Measurements from ENCODE around the gene DHX34.
"Not testable (repeated sequence)": the region's sequence is repeated elsewhere in the genome, so short reads cannot be mapped to it uniquely, and the experiment has no call there.

Gene DHX34

DNA sequence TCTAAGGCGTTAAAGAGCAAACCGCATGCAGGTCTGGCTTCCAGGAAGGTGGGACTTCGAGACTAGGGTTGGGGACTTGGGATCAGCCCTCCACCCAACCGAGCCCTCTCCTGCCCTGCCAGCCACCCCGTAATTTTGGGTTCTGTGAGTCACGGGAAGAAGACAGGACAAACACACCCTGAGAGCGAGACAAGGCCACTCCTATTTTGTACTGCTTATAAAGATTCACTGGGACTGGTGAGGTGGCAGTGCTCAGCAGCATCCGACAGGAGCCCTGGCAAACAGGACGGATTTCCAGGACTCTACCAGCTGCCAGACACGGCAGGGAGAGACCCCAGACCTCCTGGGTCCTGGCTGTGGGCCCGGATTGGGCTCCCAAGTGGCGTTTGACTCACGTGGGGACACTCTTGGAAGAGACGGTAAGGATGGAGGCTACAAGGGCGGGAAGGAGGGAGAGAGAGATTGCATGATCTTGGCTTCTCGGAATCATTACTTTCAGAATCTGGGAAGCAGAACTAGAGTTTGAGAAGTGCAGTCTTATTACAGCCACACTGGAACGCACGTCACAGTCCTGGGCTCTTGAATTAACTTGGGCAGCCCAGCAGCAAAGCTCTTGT is 17.1 kb upstream of the DHX34 start, which contains the start of gene C5AR2:
Gene C5AR2, plus strand, starts transcription at position 245 of the 617 bp plus-strand sequence. CDS start 8,625 bp downstream, outside the sequence.
- DNase-seq: no peak

DNA sequence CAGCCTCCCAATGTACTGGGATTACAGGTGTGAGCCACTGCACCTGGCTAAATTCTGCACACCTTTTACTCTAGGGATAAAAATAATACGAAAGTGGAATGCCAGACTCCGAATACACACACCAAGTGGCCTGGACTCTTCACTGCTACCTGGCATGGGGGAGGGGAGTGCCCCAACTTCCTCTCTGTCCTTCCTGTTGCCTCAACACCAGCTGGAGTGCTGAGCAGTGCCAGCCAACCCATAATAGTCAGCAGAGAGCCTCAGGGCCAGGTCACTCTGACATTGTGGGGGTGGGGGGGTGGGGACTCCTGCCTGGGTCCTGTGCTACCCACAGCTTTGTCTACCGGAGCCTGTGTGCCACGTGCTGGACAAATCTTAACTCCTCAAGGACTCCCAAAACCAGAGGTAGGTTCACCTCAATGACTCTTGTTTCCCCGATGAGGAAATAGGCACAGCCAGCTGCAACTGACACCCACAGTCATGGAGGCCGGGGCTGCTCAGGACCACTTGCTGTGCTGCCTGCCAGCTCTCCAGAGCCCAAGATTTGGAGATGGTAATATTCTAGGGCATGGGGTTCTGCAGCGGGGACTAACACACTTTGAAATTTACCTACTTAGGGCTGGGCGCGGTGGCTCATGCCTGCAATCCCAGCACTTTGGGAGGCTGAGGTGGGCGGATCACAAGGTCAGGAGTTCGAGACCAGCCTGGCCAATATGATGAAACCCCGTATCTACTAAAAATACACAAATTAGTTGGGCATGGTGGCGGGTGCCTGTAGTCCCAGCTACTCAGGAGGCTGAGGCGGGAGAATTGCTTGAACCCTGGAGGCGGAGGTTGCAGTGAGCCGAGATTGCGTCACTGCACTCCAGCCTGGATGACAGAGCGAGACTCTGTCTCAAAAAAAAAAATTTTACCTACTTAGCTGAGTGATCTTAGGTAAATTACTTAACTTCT is 12.1 kb upstream of the DHX34 start:
- DNase-seq: peak; percentile 19

DNA sequence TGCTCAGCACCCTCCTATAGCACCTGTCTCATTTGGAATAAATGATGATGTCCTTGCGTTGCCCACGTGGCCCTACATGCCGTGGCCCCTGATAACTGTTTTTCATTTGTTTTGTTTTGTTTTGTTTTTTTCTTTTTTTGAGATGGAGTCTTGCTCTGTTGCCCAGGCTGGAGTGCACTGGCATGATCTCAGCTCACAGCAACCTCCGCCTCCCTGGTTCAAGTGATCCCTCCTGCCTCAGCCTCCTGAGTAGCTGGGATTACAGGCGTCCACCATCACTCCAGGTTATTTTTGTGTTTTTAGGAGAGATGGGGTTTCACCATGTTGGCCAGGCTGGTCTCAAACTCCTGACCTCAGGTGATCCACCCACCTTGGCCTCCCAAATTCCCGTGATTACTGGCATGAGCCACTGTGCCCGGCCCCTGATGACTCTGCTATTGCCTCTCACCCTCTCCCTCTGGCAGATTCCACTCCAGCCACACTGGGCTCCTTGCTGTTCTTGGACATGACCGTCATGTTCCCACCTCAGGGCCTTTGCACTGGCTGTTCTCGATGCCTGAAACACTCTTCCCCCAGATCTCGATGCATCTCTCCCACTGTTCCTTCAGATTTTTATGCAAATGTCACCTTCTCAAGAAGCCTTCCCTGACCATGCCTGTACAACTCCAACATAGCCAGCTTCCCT is 9.8 kb upstream of the DHX34 start:
- DNase-seq: no peak

DNA sequence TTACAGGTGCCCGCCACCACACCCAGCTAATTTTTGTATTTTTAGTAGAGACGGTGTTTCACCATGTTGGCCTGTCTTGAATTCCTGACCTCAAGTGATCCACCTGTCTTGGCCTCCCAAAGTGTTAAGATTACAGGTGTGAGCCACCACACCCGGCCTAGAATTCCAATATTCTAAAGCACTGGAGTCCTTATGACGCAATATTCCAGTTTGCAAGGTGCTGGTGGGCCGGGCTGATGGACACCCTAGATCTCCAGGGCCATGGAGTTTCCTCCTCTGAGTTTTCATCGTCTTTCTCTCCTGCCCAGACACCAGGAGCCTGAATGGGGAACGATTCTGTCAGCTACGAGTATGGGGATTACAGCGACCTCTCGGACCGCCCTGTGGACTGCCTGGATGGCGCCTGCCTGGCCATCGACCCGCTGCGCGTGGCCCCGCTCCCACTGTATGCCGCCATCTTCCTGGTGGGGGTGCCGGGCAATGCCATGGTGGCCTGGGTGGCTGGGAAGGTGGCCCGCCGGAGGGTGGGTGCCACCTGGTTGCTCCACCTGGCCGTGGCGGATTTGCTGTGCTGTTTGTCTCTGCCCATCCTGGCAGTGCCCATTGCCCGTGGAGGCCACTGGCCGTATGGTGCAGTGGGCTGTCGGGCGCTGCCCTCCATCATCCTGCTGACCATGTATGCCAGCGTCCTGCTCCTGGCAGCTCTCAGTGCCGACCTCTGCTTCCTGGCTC is 8.5 kb upstream of the DHX34 start:
- no peak for DNase-seq

DNA sequence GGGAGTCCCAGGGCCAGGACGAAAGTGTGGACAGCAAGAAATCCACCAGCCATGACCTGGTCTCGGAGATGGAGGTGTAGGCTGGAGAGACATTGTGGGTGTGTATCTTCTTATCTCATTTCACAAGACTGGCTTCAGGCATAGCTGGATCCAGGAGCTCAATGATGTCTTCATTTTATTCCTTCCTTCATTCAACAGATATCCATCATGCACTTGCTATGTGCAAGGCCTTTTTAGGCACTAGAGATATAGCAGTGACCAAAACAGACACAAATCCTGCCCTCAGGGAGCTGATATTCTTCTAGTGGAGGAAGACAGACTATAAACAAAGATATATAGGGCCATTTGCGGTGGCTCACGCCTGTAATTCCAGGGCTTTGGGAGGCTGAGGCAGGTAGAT is 7.4 kb upstream of the DHX34 start:
- no peak for DNase-seq

DNA sequence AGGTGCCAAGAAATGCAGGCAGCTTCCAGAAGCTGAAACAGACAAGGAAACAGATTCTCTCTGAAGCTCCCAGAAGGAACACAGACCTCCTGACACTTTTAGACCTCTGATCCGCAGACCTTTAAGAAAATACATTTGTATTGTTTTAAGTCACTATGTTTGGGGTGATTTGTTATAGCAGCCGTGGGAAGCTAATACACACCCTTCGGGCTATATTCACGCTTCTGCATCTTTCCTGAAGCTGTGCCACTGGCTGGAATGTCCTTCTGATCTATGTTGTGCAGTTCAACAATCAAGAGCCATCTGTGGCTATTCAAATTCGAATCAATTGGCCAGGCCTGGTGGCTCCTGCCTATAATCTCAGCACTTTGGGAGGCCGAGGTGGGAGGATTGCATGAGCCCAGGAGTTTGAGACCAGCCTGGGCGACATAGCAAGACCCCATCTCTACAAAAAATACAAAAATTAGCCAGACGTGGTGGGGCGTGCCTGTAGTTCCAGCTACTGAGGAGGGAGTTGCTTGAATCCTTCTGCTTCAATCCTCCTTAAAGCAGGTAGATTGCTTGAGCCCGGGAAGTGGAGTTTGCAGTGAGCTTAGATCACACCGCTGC is 5.8 kb upstream of the DHX34 start:
- DNase-seq: no peak

DNA sequence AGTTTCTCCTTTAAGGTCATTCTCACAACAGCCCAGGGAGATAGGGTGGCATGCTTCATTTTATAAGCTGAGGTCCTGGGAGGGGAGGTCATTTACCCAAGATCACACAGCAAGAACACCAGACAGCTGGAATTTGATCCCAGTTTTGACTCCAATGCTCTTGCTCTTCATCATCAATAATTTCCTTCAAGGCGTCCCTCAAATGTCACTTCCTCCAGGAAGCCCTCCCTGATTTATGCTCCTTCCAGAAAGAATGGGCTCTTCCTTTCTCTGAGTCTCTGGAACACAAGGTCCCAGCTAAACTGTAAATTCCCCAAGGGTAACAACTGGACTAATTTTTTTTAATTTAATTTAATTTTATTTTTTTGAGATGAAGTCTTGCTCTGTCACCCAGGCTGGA is 4.7 kb upstream of the DHX34 start:
- DNase-seq: no peak

DNA sequence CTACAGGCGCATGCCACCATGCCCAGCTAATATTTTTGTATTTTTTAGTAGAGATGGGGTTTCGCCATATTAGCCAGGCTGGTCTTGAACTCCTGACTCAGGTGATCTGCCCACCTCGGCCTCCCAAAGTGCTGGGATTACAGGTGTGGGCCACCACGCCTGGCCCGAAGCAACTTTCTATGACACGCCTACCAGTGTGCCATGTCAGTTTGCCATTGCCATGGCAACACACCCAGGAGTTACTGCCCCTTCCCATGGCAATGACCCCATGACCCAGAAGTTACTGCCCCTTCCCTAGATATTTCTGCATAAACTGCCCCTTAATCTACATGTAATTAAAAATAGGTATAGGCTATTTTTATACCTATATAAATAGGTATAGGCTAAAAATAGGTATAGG is 3.1 kb upstream of the DHX34 start:
- not testable (repeated sequence) for DNase-seq

DNA sequence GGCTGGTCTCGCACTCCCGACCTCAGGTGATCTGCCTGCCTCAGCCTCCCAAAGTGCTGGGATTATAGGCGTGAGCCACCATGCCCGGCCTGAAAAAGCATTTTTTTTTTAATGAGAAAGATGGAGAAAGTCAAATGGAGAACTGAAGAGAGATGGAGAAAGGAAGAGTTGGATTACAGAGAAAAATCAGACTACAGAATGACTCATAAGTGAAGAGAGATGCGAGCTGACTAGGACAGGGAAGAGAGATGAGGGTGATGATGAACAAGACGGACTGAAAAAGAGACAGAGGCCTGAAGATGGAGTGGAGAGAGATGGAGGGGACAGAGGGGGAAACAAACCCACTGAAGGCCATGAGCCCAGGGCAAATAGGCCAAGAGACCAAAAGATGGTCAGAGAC is 1.5 kb downstream of the DHX34 start:
- DNase-seq: no peak

DNA sequence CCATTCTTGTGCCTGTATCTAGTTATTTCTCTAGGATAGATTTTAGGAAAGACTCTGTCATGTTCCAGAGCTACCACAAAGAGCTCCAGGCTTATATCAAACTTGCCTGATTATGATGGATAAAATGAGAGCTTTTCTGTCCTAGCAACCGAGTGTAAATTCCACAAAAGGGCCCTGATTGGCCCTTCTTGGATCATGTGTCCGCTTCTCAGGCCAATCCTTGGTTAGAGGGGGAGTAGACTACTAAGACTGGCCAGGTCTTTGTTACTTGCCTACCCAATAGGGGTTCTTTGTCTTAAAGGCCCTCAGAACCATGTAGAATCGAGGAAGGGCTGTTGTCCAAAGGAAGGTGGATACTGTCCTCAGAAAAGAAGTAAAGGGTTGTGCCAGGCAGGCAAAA is 2.4 kb downstream of the DHX34 start:
- DNase-seq: no peak

DNA sequence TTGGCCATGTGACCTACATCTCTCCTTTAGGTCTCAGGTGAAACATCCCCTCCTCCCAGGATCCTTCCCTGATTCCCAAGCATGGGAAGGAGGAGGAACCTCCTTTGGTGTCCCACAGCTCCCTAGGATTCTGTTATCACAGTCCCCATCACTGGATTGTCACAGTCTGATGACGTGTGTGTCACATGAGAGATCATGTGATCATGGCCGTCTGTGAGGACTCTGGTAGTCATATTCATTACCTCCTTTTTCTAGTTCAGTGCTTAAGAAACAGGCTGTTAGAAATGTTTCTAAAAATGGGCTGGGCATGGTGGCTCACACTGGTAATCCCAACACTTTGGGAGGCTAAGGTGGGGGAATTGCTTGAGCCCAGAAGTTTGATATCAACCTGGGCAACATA is 3.0 kb downstream of the DHX34 start:
- no peak for DNase-seq

DNA sequence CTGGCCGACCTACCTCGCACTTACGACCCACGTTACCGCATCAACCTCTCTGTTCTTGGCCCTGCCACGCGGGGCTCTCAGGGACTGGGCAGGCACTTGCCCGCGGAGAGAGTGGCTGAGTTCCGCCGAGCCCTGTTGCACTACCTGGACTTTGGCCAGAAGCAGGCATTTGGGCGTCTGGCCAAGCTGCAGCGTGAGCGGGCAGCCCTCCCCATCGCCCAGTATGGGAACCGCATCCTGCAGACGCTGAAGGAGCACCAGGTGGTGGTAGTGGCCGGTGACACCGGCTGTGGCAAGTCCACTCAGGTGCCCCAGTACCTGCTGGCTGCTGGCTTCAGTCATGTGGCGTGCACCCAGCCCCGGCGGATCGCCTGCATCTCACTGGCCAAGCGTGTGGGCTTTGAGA is 4.2 kb downstream of the DHX34 start:
- no peak for DNase-seq

DNA sequence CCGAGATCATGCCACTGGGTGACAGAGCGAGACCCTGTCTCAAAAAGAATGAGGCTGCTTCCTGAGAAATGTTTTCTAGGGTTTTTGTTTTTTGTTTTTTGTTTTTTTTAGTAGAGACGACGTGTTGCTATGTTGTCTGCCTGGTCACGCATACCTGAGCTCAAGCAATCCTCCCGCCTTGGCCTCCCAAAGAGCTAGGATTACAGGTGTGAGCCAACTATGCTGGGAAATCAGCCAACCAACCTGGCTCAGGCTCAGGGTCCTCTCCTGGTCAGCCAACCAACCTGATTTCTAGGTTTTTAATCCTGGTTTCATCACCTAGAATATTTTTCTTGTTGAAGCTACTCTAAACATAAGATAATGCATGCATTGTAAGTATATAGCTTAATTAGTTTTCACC is 7.8 kb downstream of the DHX34 start:
- no peak for DNase-seq

DNA sequence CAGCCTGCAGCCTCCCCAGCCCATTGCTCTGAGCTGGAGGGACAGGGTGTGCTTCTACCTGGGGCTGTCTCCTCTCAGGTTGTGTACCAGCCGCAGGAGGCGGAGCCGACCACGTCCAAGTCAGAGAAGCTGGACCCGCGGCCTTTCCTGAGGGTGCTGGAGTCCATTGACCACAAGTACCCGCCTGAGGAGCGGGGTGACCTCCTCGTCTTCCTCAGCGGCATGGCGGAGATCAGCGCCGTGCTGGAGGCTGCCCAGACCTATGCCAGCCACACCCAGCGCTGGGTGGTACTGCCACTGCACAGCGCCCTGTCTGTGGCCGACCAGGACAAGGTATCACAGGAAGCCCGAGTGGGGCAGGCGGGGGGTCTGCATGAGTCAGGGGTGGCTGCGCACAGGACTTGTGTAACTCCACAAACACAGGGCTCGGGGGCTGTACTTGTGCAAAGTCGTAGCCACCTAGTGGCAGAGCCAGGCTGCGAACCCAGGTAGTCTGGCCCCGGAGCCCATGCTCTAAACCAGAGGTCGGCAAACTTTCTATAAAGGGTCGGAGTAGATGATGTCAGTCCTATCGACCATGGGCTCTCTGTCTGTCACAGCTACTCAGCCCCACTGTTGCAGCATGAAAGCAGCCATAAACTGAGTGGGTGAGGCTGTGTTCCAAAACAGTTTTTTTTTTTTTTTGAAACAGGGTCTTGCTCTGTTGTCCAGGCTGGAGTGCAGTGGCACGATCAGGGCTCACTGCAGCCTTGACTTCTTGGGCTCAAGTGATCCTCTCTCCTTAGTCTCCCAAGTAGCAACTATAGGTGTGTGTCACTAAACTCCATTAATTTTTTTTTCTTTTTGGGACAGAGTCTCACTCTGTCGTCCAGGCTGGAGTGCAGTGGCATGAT is 8.9 kb downstream of the DHX34 start:
- no peak for DNase-seq

DNA sequence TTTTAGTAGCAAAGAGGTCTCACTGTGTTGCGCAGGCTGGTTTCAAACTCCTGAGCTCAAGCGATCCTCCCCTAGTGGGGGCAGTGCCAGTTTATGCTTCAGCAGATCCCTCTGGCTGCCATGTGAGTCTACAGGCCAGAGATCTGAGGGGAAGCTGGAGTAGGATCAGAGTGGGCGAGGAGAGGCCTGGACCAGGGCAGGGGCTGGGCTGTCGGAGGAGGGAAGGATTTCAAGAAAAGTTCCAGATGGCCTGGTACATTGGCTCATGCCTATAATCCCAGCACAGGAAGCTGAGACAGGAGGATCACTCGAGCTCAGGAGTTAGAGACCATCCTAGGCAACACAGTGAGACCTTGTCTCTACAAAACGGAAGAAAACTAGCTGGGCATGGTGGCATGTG is 9.8 kb downstream of the DHX34 start:
- no peak for DNase-seq

DNA sequence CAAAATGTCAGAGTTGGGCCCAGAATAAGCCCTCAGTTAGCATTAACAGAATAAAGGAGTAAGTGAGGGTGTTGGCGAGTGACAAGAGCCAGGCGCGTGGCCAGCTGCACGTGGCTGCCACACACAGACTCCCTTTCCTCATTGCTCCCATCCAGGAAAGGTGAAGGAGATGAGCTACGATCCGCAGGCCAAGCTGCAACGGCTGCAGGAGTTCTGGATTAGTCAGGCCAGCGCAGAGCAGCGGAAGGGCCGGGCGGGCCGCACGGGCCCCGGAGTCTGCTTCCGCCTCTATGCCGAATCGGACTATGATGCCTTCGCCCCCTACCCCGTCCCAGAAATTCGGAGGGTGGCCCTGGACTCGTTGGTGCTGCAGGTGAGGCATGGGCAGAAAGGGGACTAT is 13.2 kb downstream of the DHX34 start:
- DNase-seq: no peak

DNA sequence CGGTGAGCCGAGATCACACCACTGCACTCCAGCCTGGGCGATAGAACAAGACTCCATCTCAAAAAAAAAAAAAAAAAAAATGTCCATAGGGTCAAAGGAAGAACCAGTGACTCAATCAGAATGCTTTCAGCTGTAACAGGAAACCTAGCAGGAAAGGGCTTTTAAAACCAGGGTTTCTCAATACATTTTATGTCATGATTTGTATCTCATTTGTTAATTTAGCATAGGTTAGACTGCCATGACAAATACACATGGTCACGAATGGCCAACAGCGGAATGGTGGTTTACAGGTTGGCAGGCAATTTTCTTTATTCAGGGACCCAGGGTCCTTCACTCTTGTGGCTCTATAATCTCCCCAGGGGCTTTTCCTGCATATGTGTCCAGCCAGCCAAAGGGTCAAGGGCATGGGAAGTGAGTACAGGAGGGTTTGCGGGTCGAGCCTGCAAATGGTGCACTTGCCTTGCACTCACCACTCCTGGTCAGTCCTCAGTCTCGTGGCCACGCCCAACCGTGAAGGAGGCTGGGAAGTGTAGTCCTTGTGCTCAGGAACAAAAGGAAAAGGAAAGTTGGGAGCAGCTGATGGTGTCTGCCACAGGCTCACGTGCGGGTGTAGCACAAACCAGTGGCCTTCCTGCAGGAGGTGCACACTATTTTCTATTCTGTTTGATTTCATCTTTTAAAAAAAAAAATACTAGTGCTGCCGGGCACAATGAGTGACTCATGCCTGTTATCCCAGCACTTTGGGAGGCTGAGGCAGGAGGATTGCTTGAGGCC is 14.8 kb downstream of the DHX34 start:
- no peak for DNase-seq

DNA sequence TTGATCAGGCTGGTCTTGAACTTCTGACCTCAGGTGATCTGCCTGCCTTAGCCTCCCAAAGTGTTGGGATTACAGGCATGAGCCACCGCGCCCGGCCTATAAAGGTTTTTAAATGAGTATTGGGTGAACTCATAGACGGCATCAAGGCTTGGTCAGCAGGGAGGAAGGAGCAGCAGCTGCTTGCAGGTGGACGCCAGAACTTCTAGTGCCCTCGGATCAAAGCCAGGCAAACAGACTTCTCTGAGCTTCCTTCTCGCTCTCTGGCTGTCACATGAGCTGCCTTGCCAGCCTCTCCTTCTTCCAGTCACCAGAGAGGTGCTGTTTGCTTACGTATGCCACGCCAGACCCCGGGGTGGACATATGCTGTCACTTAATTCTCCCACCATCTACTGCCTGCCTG is 16.3 kb downstream of the DHX34 start:
- not testable (repeated sequence) for DNase-seq

DNA sequence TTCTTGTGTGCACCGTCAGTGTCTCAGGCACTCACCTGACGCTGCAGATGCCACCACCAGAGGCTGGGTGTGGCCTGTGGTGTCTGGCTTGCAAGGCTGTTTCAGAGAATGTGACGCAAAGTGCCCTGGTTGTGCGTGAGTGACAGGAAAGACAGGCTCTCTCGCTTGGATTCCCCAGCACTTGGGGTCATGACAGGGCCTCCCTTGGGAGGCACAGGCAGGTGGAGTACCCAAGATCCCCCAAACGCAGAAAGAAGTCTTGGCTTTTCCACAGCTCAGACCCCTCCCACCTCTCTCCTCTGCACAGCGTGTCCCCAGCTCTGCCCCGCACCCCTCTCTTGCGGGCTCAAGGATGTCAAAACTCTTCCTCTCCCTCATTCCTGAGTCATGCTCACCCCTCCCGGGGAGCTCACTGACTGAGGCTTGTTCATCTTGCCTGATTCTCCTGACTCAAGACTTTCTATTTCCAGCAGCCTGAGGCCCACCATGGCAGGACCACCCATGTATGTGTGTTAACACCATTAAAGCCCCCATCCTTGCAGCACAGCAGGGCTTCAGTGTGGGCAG is 21.0 kb downstream of the DHX34 start:
- no peak for DNase-seq

DNA sequence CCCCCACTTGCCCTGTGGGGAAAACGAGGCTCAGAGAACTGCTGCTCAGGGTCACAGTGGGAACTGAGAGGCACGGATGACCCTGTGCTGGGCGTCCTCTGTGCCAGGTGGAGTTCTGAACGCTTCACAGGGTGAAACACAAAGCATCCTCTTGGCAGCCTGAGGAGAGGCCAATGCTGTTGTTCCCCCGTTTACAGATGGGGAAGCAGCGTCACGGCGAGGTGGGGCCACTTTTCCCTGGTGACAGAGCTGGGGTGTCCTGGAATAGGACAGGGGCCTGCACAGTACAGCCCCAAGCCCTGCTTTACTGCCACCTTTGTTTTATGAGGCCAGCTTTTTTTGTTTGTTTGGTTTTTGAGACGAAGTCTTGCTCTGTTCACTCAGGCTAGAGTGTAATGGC is 22.1 kb downstream of the DHX34 start:
- DNase-seq: no peak
